HEK293 (cell line): ENCODE data around the gene MRPL36.

ENCODE experiments used
- ATF2 ChIP-seq: fragments of 450-650 bp; formaldehyde crosslinking; IDR thresholded peaks from 2 replicates; pipeline ENCODE4 v1.5.1; 2016; ENCODE audit warnings: missing biosample characterization, missing genetic modification characterization, low read depth
- CTCF ChIP-seq: fragments of 450-650 bp; formaldehyde crosslinking; IDR thresholded peaks from 2 replicates; pipeline ENCODE4 v1.5.1; 2016; ENCODE audit warnings: missing biosample characterization, missing genetic modification characterization
- KLF9 ChIP-seq: fragments of 450-650 bp; formaldehyde crosslinking; IDR thresholded peaks from 2 replicates; pipeline ENCODE4 v1.5.1; 2016; ENCODE audit warnings: missing biosample characterization, missing genetic modification characterization, low read depth
- MYNN ChIP-seq: fragments of 450-650 bp; formaldehyde crosslinking; IDR thresholded peaks from 2 replicates; pipeline ENCODE4 v1.5.1; 2016; ENCODE audit warnings: missing biosample characterization, missing genetic modification characterization, borderline replicate concordance
- SP3 ChIP-seq: fragments of 450-650 bp; formaldehyde crosslinking; IDR thresholded peaks from 2 replicates; pipeline ENCODE4 v1.5.1; 2016; ENCODE audit warnings: missing biosample characterization, missing genetic modification characterization
- ZBTB10 ChIP-seq: fragments of 450-650 bp; formaldehyde crosslinking; IDR thresholded peaks from 2 replicates; pipeline ENCODE4 v1.5.1; 2016; ENCODE audit warnings: missing biosample characterization, missing genetic modification characterization
- ZBTB17 ChIP-seq: fragments of 450-650 bp; formaldehyde crosslinking; IDR thresholded peaks from 2 replicates; pipeline ENCODE4 v1.5.1; 2016; ENCODE audit warnings: missing biosample characterization, missing genetic modification characterization
- ZNF132 ChIP-seq: fragments of 450-650 bp; formaldehyde crosslinking; IDR thresholded peaks from 2 replicates; pipeline ENCODE4 v1.5.1; 2017; ENCODE audit warnings: missing biosample characterization, missing genetic modification characterization, borderline replicate concordance
- ZNF623 ChIP-seq: fragments of 450-650 bp; formaldehyde crosslinking; IDR thresholded peaks from 2 replicates; pipeline ENCODE4 v1.5.1; 2016; ENCODE audit warnings: missing biosample characterization, missing genetic modification characterization
- ZNF639 ChIP-seq: fragments of 450-650 bp; formaldehyde crosslinking; IDR thresholded peaks from 2 replicates; pipeline ENCODE4 v1.5.1; 2016; ENCODE audit warnings: missing biosample characterization, missing genetic modification characterization
- ZNF658 ChIP-seq: fragments of 450-650 bp; formaldehyde crosslinking; IDR thresholded peaks from 2 replicates; pipeline ENCODE4; 2016; ENCODE audit warnings: missing biosample characterization, missing genetic modification characterization

- TF ChIP-seq CTCF = no peak
- TF ChIP-seq KLF9 (tag by site-specific recombination) = no peak
- no peak for TF ChIP-seq SP3 (tag by site-specific recombination)
- TF ChIP-seq ZNF132 (tag by site-specific recombination) = no peak
- no peak for TF ChIP-seq ZBTB10 (tag by site-specific recombination)
- no peak for TF ChIP-seq ZNF623 (tag by site-specific recombination)
- TF ChIP-seq ZNF639 (tag by site-specific recombination) = no peak
- no peak for TF ChIP-seq ZNF658 (tag by site-specific recombination)
- no peak for TF ChIP-seq MYNN
- no peak for TF ChIP-seq ATF2 (tag by site-specific recombination)
- TF ChIP-seq ZBTB17 = no peak
Measured at GRCh38 chr5:1759378-1759970, 40.2 kb downstream of the MRPL36 start.
